SU-DHL-6 (cell line): ENCODE results near the gene GP9.

Source experiments
- H2AFZ ChIP-seq: fragments of 200-600 bp; sonication (generic); 2 replicates; pipeline ENCODE4 v1.6.1; 2014; ENCODE audit warnings: low read depth, mild to moderate bottlenecking, moderate library complexity, mixed read lengths, antibody characterized with exemption, low read length; ENCODE audit not compliant: severe bottlenecking
- H3F3A ChIP-seq: fragments of 200-600 bp; shearing (Covaris generic); 2 replicates; pipeline ENCODE4 v1.6.0; 2016; ENCODE audit warnings: antibody characterized with exemption, mild to moderate bottlenecking; ENCODE audit not compliant: insufficient read depth
- H3K27ac ChIP-seq: fragments of 200-600 bp; sonication (generic); 2 replicates; pipeline ENCODE4 v1.5.1; 2016; ENCODE audit warnings: low read depth, mild to moderate bottlenecking, low read length, moderate library complexity, mixed read lengths
- H3K27me3 ChIP-seq: fragments of 200-600 bp; sonication (generic), shearing (Covaris generic); 2 replicates; pipeline ENCODE4 v1.6.0; 2014; ENCODE audit warnings: mild to moderate bottlenecking, low read length
- H3K36me3 ChIP-seq: fragments of 200-600 bp; sonication (generic); 2 replicates; pipeline ENCODE4 v1.6.1; 2014; ENCODE audit warnings: mild to moderate bottlenecking, low read length, mixed read lengths
- H3K4me2 ChIP-seq: fragments of 300-600, 200-600 bp; shearing (Covaris generic), sonication (generic); 2 replicates; pipeline ENCODE4 v1.6.0; 2014; ENCODE audit warnings: low read length, low read depth, mild to moderate bottlenecking; ENCODE audit not compliant: poor library complexity, severe bottlenecking
- H3K4me3 ChIP-seq: fragments of 200-600 bp; sonication (generic); 2 replicates; pipeline ENCODE4 v1.5.1; 2014; ENCODE audit warnings: antibody characterized with exemption, low read length, mild to moderate bottlenecking, mixed read lengths; ENCODE audit not compliant: insufficient read depth, poor library complexity, severe bottlenecking
- H3K79me2 ChIP-seq: fragments of 200-600 bp; sonication (generic); 2 replicates; pipeline ENCODE4 v1.6.1; 2014; ENCODE audit warnings: mild to moderate bottlenecking, low read length, moderate library complexity; ENCODE audit not compliant: insufficient read depth
- H3K9ac ChIP-seq: fragments of 200-600 bp; sonication (generic); 2 replicates; pipeline ENCODE4 v1.7.0; 2014; ENCODE audit warnings: mild to moderate bottlenecking, low read length
- H3K9me2 ChIP-seq: fragments of 200-600 bp; sonication (generic); replicated peaks from 2 replicates; pipeline ENCODE4 v1.6.1; 2014; ENCODE audit warnings: low read length; ENCODE audit not compliant: insufficient read depth
- H3K9me3 ChIP-seq: fragments of 200-600 bp; sonication (generic); 2 replicates; pipeline ENCODE4 v1.6.1; 2014; ENCODE audit warnings: low read length, mixed read lengths; ENCODE audit not compliant: insufficient read depth
- H4K20me1 ChIP-seq: fragments of 200-600 bp; sonication (generic); 2 replicates; pipeline ENCODE4 v1.6.1; 2014; ENCODE audit warnings: low read depth, mild to moderate bottlenecking, antibody characterized with exemption, low read length, moderate library complexity, mixed read lengths
- EZH2phosphoT487 ChIP-seq: fragments of 200-600 bp; sonication (generic), shearing (Covaris generic); conservative IDR thresholded peaks from 2 replicates; pipeline ENCODE4 v1.6.1; 2018; ENCODE audit warnings: mild to moderate bottlenecking, antibody characterized with exemption, low read length, moderate library complexity, mixed read lengths
- TF ChIP-seq, protein P1 (sequence below): fragments of 200-600 bp; sonication (generic); IDR thresholded peaks from one replicate; pipeline ENCODE4 v1.5.1; 2017; ENCODE audit warnings: antibody characterized with exemption, mild to moderate bottlenecking, low read length, moderate library complexity; ENCODE audit not compliant: insufficient read depth, poor library complexity, severe bottlenecking

The GP9 gene

DNA sequence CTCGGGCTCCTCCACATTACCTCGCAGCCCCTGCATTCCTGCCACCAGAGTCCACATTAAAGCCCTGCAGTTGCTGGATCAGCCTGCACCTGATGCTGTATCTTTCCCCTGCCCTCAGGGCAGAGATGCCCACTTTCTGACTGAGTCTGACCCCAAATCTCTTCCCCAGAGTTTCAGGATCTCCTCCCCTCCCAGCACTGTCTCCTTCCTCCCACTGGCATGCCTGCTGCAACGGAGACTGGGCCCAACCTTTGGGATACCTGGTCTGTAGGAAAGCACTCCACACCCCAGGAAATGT is 20.6 kb upstream of the GP9 start:
- no peaks in the 10 kb centered on the region for H3K9me2 ChIP-seq
- H3K79me2 ChIP-seq: no peaks in the 10 kb centered on the region
- no peaks in the 10 kb centered on the region for H3F3A ChIP-seq
- H3K4me3 ChIP-seq: no peak overlapping the region
- no peaks in the 10 kb centered on the region for H4K20me1 ChIP-seq
- H3K4me2 ChIP-seq: no peak overlapping the region
- H2AFZ ChIP-seq: no peak overlapping the region
- H3K9me3 ChIP-seq: no peaks in the 10 kb centered on the region
- H3K27ac ChIP-seq: no peak overlapping the region
- 0 out of 2 replicates have a peak, but pooled peaks cover 5% of the 10 kb centered on the region for H3K27me3 ChIP-seq
- no peaks in the 10 kb centered on the region for H3K36me3 ChIP-seq
- no peak overlapping the region for H3K9ac ChIP-seq
- TF ChIP-seq, protein P1, sequence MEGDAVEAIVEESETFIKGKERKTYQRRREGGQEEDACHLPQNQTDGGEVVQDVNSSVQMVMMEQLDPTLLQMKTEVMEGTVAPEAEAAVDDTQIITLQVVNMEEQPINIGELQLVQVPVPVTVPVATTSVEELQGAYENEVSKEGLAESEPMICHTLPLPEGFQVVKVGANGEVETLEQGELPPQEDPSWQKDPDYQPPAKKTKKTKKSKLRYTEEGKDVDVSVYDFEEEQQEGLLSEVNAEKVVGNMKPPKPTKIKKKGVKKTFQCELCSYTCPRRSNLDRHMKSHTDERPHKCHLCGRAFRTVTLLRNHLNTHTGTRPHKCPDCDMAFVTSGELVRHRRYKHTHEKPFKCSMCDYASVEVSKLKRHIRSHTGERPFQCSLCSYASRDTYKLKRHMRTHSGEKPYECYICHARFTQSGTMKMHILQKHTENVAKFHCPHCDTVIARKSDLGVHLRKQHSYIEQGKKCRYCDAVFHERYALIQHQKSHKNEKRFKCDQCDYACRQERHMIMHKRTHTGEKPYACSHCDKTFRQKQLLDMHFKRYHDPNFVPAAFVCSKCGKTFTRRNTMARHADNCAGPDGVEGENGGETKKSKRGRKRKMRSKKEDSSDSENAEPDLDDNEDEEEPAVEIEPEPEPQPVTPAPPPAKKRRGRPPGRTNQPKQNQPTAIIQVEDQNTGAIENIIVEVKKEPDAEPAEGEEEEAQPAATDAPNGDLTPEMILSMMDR: no peak
- no peak for TF ChIP-seq EZH2phosphoT487

DNA sequence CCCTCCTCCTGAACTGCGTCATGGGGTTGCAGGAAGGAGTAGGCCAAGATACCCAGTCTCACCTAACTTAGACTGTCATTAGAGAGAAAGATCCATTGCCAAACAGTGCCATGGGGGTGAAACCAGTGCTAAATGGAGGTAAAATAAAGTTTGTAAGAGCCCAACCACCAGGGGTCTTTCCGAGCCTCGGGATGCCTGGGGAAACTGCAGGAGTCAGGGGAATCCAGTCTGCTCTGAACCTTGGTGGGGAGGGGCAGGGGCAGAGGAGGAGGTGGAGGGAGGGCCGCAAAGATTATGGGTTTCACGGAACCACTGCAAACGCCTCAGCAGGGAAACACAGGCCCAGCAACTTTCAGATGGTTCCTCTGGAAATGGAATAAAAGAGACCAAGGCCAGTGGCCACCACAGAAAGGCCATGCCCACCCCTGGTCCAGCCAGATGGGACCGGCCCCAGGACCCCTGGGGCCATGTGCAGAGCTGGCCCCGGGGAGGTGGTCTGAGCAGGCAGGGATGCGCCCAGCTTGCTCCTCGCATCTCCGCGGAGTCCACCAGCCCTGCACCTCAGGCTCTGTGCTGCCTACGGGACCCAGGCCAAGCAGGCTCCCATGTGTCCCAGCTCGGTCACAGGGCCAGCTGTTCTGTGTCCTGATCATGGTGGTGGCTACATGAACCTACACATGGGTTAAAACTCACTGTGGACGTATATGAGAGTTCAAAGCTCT is 19.8 kb upstream of the GP9 start:
- Histone ChIP-seq H3F3A (no peaks in the 10 kb centered on the region), H3K79me2 (no peaks in the 10 kb centered on the region), H2AFZ (no peak overlapping the region), H3K9me3 (no peaks in the 10 kb centered on the region), H4K20me1 (no peaks in the 10 kb centered on the region), H3K27ac (no peak overlapping the region), H3K4me2 (no peak overlapping the region), H3K9me2 (no peaks in the 10 kb centered on the region), H3K36me3 (no peaks in the 10 kb centered on the region), H3K27me3 (0 out of 2 replicates have a peak, but pooled peaks cover 5% of the 10 kb centered on the region), H3K4me3 (no peak overlapping the region), H3K9ac (no peak overlapping the region)
- no peak for TF ChIP-seq EZH2phosphoT487
- TF ChIP-seq, protein P1: no peak

- no peak overlapping the region for H3K4me3 ChIP-seq
- no peaks in the 10 kb centered on the region for H3K9me2 ChIP-seq
- no peak overlapping the region for H3K4me2 ChIP-seq
- 0 out of 2 replicates have a peak, but pooled peaks cover 5% of the 10 kb centered on the region for H3K27me3 ChIP-seq
- no peak overlapping the region for H3K27ac ChIP-seq
- no peaks in the 10 kb centered on the region for H4K20me1 ChIP-seq
- H3F3A ChIP-seq: no peaks in the 10 kb centered on the region
- no peak overlapping the region for H3K9ac ChIP-seq
- no peaks in the 10 kb centered on the region for H3K79me2 ChIP-seq
- TF ChIP-seq, protein P1: no peak
- no peak for TF ChIP-seq EZH2phosphoT487
- H3K9me3 ChIP-seq: no peaks in the 10 kb centered on the region
- no peaks in the 10 kb centered on the region for H3K36me3 ChIP-seq
- H2AFZ ChIP-seq: no peak overlapping the region
Observed at GRCh38 chr3:129045675-129046036, 14.9 kb upstream of the GP9 start.
